AG09309 (cell line): ENCODE measurements around the gene TTC28.

Experiments
- DNase-seq: peaks from one replicate; pipeline ENCODE4 v3.0.0-alpha.2; 2010; ENCODE audit warnings: low read depth
- H3K4me3 ChIP-seq: 2 replicates; pipeline ENCODE4 v1.5.1; 2011; ENCODE audit warnings: mild to moderate bottlenecking, low read depth, low read length, moderate library complexity; ENCODE audit not compliant: control insufficient read depth
- CTCF ChIP-seq: IDR thresholded peaks from 2 replicates; pipeline ENCODE4 v1.5.1; 2011; ENCODE audit warnings: mild to moderate bottlenecking, low read depth, low read length, inconsistent platforms; ENCODE audit not compliant: insufficient read depth, control insufficient read depth; ENCODE audit errors: missing control alignments

The TTC28 gene

GRCh38 chr22:28244757-28245156, 434.9 kb downstream of the TTC28 start:
- DNase-seq: no peak
- no peak for TF ChIP-seq CTCF
- no peak overlapping the region for H3K4me3 ChIP-seq

- DNase-seq: no peak
- H3K4me3 ChIP-seq: no peak overlapping the region
- no peak for TF ChIP-seq CTCF
Measured at GRCh38 chr22:28243539-28243938, 436.1 kb downstream of the TTC28 start.

DNA sequence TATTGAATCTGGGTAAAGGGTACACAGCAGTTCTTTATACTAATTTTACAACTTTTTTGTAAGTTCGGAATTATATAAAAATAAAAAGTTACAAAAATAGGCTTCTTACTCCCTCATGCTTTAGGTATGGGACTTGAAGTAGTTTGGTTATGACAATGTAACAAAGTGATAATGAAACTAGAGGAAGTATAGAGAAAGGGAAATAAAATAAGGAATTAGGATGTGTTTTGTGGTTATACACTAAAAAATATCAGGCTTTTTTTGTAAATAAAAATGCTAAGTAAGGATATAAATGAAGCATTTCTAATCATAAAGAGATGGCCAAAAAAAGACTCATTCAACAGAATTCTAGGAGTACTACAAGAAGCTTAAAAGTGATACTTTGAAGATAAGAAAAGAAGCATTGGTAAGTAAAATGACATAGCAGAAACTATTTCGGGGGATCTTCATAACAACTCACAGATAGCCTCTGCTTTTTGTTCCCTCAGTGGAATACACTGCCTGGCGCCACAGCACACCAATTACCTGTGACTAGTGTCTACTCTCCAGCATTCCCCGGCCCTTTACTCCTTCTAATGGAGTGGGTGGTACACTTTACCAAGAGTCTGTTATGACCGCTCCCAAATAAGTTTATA, 437.9 kb downstream of the TTC28 start:
- no peak for DNase-seq
- TF ChIP-seq CTCF: no peak
- H3K4me3 ChIP-seq: no peak overlapping the region

DNA sequence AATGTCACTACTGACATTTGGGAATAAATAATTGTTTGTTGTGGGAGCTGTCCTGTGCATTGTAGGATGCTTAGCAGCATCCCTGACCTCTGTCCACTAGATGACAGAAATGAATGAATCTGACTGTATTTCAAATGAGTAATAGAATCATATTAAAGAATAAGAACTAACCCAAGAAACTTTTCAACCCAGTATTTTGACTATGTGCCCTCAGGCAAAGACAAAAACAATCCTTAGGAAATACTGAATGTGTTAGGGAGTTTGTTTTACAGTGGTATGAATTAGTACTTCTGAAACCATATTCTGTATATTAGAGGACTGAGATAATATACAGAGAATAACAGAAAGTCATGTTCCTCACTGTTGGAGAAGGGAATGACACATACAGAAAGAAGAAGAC, 439.7 kb downstream of the TTC28 start:
- no peak for TF ChIP-seq CTCF
- no peak for DNase-seq
- no peak overlapping the region for H3K4me3 ChIP-seq

GRCh38 chr22:28237783-28238182, 441.9 kb downstream of the TTC28 start:
- no peak for DNase-seq
- no peak overlapping the region for H3K4me3 ChIP-seq
- TF ChIP-seq CTCF: no peak

- no peak for DNase-seq
- H3K4me3 ChIP-seq: no peak overlapping the region
- no peak for TF ChIP-seq CTCF
Measured at GRCh38 chr22:28237112-28237511, 442.5 kb downstream of the TTC28 start.

DNA sequence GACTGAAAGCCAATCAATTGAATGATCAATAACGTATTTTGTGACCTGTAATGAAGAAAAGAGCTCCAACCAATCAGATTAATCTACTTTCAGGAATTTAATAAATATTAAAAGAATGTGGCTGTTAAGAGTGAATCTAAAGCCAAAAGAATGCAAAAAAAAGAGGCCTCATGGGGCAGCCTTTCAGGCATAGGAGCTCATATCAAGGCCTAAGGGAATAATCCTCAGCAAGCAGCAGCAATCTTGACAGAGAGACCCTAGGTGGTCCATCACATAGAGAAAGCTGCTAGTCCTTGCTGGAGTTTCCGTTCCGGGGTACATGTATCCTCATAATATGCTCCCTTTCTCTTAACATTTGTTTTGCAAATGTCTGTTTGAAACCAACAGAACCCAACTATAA, 447.4 kb downstream of the TTC28 start:
- no peak overlapping the region for H3K4me3 ChIP-seq
- no peak for DNase-seq
- TF ChIP-seq CTCF: no peak
